HG03469 (cell line): Measurements from ENCODE around the gene PHACTR4.
"Not testable (repeated sequence)": the region's sequence is repeated elsewhere in the genome, so short reads cannot be mapped to it uniquely, and the experiment has no call there.

ENCODE experiments used
- ATAC-seq: cut with Tn5 transposase; IDR thresholded peaks from one replicate; pipeline ENCODE4 v1.9.1; 2021; ENCODE audit warnings: mild to moderate bottlenecking, moderate library complexity, moderate number of reproducible peaks; ENCODE audit not compliant: unreplicated experiment

The PHACTR4 gene

DNA sequence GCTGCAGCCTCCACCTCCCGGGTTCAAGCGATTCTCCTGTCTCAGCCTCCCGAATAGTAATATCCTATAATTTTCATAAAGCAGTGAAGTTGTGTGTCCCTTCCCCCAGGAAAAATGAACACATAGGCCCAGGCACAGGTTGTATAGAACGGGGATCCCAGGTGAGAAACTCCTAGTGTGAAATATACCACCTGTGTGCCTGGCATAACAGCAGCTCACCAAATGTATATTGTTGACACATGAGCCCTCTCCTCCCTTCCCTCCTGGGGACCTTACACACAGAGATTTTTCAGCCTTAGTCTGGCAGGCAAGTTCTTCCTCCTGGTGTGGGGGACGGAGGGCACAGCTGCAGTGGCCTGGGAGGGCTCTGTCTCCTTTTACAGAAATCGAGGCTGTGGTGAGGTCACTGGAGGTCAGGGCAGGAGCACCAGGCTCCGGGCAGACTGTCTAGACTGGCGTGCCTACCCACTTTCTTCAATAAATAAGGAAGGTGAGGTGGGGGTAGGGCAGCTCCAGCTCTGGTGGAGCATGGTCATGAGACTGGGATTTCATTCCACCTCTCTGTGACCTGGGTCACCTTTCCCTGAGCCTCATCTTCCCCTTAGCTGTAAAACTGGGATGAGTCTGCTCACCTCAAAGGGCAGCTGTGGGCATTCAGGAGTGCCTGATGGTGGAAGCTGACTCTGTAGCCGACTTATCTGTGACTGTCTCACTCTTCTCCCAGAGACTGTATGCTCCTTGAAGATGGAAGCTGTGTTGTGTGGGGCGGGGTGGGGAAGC, 150.6 kb downstream of the PHACTR4 start:
- no peak for ATAC-seq

DNA sequence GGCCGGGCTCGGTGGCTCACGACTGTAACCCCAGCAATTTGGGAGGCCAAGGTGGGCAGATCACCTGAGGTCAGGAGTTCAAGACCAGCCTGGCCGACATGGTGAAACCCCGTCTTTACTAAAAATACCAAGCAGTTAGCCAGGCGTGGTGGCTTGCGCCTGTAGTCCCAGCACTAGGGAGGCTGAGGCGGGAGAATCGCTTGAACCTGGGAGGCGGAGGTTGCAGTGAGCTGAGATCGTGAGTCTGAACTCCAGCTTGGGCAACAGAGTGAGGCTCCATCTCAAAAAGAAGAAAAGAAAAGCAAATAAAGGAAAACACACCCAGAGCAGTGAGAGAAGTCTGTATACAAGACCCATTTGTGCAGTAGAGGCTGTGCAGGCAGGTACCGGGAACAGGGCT, 151.3 kb downstream of the PHACTR4 start:
- not testable (repeated sequence) for ATAC-seq

DNA sequence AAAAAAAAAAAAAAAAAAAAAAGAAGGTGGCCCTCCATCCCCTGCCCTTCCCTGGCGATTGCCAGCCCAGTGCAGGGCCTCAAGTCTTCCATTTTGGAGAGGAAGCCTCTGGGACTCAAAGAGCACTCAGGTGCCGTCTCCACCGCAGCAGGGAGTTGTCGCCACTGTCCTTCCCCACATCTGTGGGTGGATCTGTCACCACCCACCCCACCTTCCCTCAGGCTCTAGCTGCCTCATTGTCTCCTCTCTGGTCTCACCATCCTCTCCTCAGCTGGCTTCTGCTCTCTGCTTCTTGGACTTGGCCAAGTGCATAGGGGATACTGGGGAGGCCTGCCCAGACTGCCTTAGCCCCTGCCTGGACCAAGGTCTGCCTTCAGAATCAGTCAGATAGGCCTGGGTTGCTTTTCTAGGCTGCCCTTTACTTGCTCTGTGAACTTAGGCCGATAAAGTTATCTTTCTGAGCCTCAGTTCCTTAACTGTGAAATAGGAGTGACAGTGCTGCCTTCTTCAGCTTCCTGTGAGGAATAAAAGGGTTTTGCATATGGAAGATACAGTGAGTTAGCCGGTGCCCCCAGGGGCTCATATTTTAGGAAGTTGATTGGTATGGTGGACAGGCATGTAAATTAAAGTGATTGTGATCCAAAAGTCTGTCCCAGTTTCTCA, 152.1 kb downstream of the PHACTR4 start:
- no peak for ATAC-seq

DNA sequence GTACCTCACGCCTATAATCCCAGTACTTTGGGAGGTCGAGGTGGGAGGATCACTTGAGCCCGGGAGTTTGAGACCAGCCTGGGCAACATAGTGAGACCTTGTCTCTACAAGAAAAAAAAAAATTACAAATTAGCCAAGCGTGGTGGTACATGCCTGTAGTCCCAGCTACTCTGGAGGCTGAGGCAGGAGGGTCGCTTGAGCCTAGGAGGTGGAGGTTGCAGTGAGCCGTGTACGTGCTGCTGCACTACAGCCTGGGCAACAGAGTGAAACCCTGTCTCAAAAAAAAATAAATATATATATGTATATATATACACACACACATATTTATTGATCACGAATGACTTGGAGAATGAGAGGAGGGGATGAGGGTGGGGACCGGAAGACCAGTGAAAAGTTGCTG, 153.0 kb downstream of the PHACTR4 start:
- not testable (repeated sequence) for ATAC-seq

DNA sequence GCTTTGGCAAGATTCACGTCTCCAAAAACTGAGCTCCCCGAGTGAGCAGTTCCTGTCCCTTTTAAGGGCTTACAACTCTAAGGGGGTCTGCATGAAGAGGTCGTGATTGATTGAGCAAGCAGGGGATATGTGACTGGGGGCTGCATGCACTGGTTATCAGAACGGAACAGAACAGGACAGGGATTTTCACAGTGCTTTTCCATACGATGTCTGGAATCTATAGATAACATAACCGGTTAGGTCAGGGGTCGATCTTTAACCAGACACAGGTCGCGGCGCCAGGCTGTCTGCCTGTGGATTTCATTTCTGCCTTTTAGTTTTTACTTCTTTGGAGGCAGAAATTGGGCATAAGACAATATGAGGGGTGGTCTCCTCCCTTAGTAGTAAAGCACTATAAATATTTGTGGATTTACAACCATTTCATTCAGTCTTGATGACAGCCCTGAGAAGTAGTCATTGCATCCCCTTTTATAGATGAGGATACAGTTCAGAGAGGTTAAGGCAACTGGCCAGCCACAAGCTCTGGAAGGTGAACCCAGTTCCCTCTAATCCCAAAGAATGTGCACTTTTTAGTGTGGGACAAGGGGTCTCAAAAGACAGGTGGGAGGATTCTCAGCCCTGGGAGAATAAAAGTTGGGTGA, 155.6 kb downstream of the PHACTR4 start:
- not testable (repeated sequence) for ATAC-seq

DNA sequence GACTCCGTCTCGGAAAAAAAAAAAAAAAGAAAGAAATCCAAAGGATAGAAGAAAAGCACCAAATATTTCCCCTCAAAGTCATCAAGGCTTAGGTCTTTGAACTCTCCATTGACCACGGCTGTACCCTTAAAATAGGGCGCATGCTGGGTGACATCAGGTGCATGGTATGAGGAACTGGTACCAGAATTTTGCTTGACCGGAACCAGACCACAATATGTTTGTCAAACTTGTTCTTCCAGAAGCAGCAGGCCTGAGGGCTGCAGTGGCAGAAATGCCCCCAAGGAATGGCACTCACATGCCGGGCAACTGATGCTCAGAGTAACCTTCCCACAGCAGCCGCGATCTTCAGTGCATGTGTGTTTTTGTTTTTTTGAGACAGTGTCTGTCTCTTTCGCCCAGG, 157.3 kb downstream of the PHACTR4 start:
- ATAC-seq = no peak

DNA sequence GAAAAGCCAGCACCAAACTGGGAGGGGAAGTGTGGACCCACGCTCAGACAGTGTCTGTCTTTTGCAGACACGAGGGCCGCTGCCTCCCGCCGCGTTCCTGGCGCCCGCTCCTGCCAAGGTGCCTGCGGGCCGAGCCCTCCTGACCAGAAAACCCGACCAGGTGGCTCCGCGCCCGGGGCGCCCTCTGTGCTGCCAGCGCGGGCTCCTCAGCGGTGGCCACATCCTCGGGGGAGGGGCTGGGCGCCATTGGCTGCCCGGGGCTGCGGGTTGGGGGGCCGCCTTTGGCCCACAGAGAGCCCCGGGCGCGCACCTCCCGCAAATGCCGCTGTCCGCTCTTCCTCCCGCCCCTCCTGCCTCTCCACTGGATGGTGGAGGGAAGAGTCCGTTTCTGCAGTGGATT, 160.9 kb downstream of the PHACTR4 start:
- no peak for ATAC-seq

DNA sequence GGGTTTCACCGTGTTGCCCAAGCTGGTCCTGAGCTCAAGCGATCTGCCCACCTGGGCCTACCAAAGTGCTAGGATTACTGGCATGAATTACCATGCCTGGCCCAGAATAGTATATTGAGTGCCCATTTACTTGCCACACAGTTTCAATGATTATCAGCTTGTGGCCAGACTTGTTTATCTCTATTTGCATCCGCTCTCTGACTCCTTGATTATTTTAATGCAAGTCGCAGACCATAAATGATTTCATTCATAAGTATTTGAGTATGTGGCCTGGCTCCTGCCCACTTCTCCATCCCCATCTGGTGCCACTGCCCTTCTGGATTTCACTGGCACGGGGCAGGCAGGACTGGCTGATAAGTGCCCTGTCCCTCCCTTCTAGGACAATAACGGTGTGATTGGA, 165.1 kb downstream of the PHACTR4 start:
- no peak for ATAC-seq

DNA sequence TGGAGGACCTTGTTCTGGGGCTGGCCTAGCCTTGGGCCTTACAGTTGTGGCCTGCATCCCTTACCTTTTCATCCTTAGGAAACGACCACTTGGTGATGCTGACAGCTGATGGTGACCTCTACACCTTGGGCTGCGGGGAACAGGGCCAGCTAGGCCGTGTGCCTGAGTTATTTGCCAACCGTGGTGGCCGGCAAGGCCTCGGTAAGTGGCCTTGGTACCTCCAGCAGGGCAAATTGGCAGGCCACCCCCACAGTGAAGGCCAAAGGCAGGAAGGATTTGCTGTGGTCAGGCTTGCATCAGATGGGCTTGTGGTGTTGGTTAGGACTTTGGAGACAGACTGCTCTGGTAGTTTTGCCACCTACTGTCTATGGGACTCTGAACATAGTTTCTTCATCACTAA, 165.6 kb downstream of the PHACTR4 start:
- ATAC-seq = no peak

DNA sequence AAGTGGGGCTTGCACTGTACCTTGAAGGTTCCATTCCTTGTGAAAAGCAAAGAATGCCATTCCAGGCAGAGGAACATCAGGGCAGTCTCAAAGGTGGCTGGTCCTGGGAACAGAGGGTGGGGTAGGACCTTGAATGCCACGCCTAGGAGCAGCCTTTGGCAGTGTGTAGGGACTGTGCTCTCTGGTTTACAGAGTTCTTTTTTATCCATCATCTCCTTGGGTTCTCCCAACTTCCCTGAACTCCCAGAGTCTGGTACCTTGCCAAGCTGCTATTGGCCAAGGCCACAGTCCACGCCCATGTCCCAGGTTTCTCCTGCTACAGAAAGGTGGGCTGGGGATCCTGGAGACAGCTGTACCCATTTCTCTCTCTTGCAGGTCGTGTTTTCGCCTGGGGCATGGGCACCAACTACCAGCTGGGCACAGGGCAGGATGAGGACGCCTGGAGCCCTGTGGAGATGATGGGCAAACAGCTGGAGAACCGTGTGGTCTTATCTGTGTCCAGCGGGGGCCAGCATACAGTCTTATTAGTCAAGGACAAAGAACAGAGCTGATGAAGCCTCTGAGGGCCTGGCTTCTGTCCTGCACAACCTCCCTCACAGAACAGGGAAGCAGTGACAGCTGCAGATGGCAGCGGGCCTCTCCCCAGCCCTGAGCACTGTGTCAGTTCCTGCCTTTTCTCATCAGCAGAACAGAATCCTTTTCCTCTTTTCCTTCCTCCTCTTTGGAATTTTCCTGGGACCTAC, 168.1 kb downstream of the PHACTR4 start:
- no peak for ATAC-seq

DNA sequence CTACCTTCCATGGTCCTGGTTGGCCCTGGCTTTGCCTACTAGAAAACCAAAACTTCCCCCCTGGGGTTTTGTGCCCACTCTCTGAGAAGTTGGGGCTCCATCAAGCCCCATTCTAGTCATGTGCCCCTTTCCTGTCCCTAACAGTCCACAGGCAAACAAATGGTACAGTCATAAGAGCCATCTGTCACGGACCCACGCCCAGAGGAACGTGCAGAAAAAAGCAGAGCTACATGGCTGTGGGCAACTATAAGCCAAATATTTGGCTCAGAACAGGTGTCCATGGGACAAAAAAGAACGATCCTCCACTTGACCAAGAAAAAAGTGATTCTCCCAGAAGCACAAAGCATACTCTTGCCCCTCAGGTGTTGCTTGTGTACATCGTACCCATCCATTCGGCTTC, 168.7 kb downstream of the PHACTR4 start:
- no peak for ATAC-seq

DNA sequence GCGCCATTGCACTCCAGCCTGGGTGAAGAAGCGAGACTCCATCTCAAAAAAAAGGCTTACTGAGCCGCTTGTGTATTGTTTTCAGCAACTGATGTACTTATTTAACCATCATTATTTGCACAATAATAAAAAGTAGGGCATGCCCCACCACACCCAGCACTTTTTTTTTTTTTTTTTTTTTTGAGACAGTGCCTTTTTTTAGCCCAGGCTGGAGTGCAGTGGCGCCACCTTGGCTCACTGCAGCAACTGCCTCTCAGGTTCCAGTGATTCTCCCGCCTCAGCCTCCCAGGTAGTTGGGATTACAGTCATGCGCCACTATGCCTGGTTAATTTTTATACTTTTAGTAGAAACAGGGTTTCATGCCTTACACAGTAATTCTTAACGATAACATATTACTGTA, 171.1 kb downstream of the PHACTR4 start:
- ATAC-seq = no peak

DNA sequence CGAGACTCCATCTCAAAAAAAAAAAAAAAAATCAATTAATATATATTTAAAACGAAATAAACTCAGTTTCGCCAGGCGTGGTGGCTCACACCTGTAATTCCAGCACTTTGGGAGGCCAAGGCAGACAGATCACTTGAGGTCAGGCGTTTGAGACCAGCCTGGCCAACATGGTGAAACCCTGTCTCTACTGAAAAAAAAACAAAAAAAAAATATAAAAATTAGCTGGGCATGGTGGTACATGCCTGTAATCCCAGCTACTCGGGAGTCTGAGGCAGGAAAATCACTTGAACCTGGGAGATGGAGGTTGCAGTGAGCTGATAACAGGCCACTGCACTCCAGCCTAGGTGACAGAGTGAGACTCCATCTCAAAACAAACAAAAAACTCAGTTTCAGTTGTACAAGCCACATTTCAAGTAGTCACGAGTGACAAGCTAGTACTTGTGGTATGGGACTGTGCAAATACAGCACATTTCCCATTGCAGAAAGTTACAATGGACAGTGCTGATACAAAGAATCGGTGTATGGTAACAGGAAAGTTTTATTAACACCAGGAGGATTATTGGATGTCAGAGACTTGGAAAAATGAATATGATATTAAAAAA, 172.0 kb downstream of the PHACTR4 start:
- ATAC-seq = not testable (repeated sequence)

DNA sequence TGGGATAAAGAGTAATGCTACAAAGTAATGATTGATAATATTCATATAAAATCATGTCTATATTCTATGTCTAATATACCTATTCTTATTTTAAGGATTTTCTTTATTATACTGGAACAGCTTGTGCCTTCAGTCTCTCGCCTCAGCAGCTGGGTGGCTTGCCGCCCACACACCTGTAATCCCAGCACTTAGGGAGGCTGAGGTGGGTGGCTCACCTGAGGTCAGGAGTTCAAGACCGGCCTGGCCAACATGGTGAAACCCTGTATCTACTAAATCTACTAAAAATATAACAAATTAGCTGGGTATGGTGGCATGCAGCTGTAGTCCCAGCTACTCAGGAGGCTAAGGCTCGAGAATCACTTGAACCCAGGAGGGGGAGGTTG, 175.7 kb downstream of the PHACTR4 start:
- no peak for ATAC-seq

DNA sequence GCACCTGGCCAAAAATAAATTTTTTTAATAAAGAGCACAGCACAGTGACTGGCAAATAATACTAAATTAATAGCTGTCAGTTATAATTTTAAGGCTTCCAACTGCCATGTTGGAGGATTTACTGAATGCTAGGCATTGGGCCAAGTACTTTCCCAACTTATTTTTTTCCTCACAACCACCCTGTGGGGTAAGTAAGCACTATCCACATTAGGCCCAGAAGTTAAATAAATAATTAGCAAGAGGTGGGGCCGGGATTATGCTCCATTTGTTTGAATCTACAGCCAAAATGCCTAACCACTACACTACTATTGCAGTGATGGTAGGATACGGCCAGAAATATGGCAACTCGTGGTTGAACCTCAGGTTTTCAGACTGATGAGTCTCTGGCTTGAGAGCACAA, 178.8 kb downstream of the PHACTR4 start:
- no peak for ATAC-seq
